ENCODE measurements around the gene IL33.

The IL33 gene

GRCh38 chr9:6301858-6302257, 86.3 kb downstream of the IL33 start:
- ATAC-seq, result no peak
- TF ChIP-seq ESRRG (CRISPR knock-in tag; IDR thresholded peaks at IDR 0.05) (no peak), ZFP3 (CRISPR knock-in tag; IDR thresholded peaks at IDR 0.05) (no peak), OSR1 (CRISPR knock-in tag; IDR thresholded peaks at IDR 0.05) (no peak), BACH2 (CRISPR knock-in tag; IDR thresholded peaks at IDR 0.05; ENCODE audit: borderline replicate concordance) (no peak), ISL1 (CRISPR knock-in tag; IDR thresholded peaks at IDR 0.05) (no peak), PPARA (CRISPR knock-in tag; IDR thresholded peaks at IDR 0.05; ENCODE audit: borderline replicate concordance) (no peak), GLIS3 (CRISPR knock-in tag; IDR thresholded peaks at IDR 0.05) (no peak), ARNTL (CRISPR knock-in tag; IDR thresholded peaks at IDR 0.05; ENCODE audit: borderline replicate concordance, low read depth) (no peak)

GRCh38 chr9:6302417-6302816, 86.8 kb downstream of the IL33 start:
- TF ChIP-seq OSR1 (CRISPR knock-in tag; IDR thresholded peaks at IDR 0.05) (no peak), POU6F1 (CRISPR knock-in tag; IDR thresholded peaks at IDR 0.05; ENCODE audit: borderline replicate concordance, low read depth) (no peak), PPARA (CRISPR knock-in tag; IDR thresholded peaks at IDR 0.05; ENCODE audit: borderline replicate concordance) (no peak), TSHZ2 (CRISPR knock-in tag; IDR thresholded peaks at IDR 0.05) (no peak), SNAI2 (CRISPR knock-in tag; IDR thresholded peaks at IDR 0.05) (no peak)
- TF ChIP-seq, protein P1, sequence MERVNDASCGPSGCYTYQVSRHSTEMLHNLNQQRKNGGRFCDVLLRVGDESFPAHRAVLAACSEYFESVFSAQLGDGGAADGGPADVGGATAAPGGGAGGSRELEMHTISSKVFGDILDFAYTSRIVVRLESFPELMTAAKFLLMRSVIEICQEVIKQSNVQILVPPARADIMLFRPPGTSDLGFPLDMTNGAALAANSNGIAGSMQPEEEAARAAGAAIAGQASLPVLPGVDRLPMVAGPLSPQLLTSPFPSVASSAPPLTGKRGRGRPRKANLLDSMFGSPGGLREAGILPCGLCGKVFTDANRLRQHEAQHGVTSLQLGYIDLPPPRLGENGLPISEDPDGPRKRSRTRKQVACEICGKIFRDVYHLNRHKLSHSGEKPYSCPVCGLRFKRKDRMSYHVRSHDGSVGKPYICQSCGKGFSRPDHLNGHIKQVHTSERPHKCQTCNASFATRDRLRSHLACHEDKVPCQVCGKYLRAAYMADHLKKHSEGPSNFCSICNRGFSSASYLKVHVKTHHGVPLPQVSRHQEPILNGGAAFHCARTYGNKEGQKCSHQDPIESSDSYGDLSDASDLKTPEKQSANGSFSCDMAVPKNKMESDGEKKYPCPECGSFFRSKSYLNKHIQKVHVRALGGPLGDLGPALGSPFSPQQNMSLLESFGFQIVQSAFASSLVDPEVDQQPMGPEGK (CRISPR knock-in tag; IDR thresholded peaks at IDR 0.05; ENCODE audit: borderline replicate concordance), result no peak
- no peak for ATAC-seq

DNA sequence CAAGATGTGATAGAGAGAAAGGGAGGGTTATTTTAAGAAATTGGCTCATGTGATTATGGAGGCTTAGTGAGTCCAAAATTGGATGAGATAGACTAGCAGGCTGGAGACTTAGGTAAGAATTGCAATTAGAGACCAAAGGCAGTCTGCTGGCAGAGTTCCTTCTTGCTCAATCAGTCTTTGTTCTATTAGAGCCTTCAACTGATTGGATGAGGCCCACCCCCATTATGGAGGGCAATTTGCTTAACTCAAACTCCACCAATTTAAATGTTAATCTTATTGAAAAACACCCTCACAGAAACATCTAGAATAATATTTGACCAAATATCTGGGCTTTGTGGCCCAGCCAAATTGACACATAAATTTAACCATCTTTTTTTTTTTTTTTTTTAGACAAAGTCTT, 88.6 kb downstream of the IL33 start:
- ATAC-seq, result no peak
- TF ChIP-seq ZNF70 (CRISPR knock-in tag; IDR thresholded peaks at IDR 0.05) (no peak), ZFP30 (CRISPR knock-in tag; IDR thresholded peaks at IDR 0.05) (no peak), POU6F1 (CRISPR knock-in tag; IDR thresholded peaks at IDR 0.05; ENCODE audit: borderline replicate concordance, low read depth) (no peak), ISL1 (CRISPR knock-in tag; IDR thresholded peaks at IDR 0.05) (no peak), BACH2 (CRISPR knock-in tag; IDR thresholded peaks at IDR 0.05; ENCODE audit: borderline replicate concordance) (no peak), GLIS3 (CRISPR knock-in tag; IDR thresholded peaks at IDR 0.05) (no peak)
- TF ChIP-seq, protein P1 (CRISPR knock-in tag; IDR thresholded peaks at IDR 0.05; ENCODE audit: borderline replicate concordance), result no peak

DNA sequence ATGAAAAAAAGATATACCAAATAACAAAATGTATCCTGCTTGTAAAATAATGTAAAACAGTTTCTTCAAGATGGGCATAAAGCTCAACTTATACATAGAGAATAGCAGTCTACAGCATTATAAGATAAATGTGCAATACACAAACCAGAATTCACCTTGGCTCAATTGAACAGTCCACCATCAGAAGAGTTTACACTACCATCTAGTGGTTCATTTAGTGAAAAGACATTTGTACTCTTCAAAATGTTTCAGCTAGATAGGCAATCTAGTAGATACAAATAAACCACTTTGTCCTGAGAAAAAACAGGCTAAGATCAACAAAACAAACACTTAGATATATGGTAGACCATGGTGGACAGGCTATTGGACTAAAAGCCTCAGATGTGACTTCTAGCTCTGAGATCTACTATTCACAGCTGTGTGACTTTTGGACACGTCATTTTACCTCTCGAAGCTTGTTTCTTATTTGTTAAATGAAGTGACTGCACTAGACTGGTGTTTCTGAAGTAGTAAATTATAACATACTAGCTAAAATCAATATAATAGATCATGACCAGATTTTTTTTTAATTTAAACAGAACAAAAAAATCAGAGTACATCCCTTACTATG, 90.5 kb downstream of the IL33 start:
- no peak for TF ChIP-seq OSR1 (CRISPR knock-in tag; IDR thresholded peaks at IDR 0.05)
- no peak for TF ChIP-seq SNAI2 (CRISPR knock-in tag; IDR thresholded peaks at IDR 0.05)
- TF ChIP-seq POU6F1 (CRISPR knock-in tag; IDR thresholded peaks at IDR 0.05; ENCODE audit: borderline replicate concordance, low read depth), result no peak
- no peak for TF ChIP-seq ZFP3 (CRISPR knock-in tag; IDR thresholded peaks at IDR 0.05)
- TF ChIP-seq TSHZ2 (CRISPR knock-in tag; IDR thresholded peaks at IDR 0.05), result no peak
- no peak for TF ChIP-seq PPARA (CRISPR knock-in tag; IDR thresholded peaks at IDR 0.05; ENCODE audit: borderline replicate concordance)
- TF ChIP-seq, protein P2, sequence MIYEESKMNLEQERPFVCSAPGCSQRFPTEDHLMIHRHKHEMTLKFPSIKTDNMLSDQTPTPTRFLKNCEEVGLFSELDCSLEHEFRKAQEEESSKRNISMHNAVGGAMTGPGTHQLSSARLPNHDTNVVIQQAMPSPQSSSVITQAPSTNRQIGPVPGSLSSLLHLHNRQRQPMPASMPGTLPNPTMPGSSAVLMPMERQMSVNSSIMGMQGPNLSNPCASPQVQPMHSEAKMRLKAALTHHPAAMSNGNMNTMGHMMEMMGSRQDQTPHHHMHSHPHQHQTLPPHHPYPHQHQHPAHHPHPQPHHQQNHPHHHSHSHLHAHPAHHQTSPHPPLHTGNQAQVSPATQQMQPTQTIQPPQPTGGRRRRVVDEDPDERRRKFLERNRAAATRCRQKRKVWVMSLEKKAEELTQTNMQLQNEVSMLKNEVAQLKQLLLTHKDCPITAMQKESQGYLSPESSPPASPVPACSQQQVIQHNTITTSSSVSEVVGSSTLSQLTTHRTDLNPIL (CRISPR knock-in tag; IDR thresholded peaks at IDR 0.05; ENCODE audit: low read depth), result no peak
- ATAC-seq, result peak; percentile 82

Data from SK-N-SH treated with all-trans-retinoic acid at 6 μM for 48 hours (cell line).